Left lung (tissue), 10 donors: ENCODE data around the gene ROPN1. TPM values are rescaled to one million over a fixed set of nuclear protein-coding genes. Genes with fewer than 3 reads are reported as not detected.

Experiments
- ATAC-seq: fragments of 200-7000 bp; cut with Tn5 transposase; one replicate; pipeline ENCODE4 v1.9.1; 2020; ENCODE audit warnings: moderate library complexity
- DNase-seq, 4 donors: peaks; one replicate each; pipeline ENCODE4 v3.0.0-alpha.2; 2013 to 2020
- H3K27ac ChIP-seq, 2 donors: fragments of 200-600 bp; sonication (generic) in 1 of 2; one replicate each; pipeline versions ENCODE4 v1.5.0 to v1.8.0; 2020 to 2021
- H3K27me3 ChIP-seq, 2 donors: fragments of 200-600 bp; sonication (generic) in 1 of 2; one replicate each; pipeline versions ENCODE4 v1.5.0 to v1.8.0; 2020 to 2021
- H3K36me3 ChIP-seq, 2 donors: fragments of 200-600 bp; sonication (generic) in 1 of 2; one replicate each; pipeline versions ENCODE4 v1.5.0 to v1.8.0; 2020 to 2021
- H3K4me1 ChIP-seq, 2 donors: fragments of 200-600 bp; one replicate each; pipeline ENCODE4 v1.8.0; 2021
- H3K4me3 ChIP-seq, 2 donors: fragments of 200-600 bp; sonication (generic) in 1 of 2; one replicate each; pipeline versions ENCODE4 v1.5.0 to v1.8.0; 2020 to 2021; ENCODE audit warnings: mild to moderate bottlenecking in 1 of 2
- H3K9me3 ChIP-seq, 2 donors: fragments of 200-600 bp; sonication (generic) in 1 of 2; one replicate each; pipeline versions ENCODE4 v1.5.0 to v1.8.0; 2020 to 2021
- intact Hi-C, 2 donors: fragments of 100-400 bp; cut with DNase I; formaldehyde crosslinking; loops; one replicate each; pipeline versions ENCODE4 v1.11.2 to v1.14.2; 2022
- polyA plus RNA-seq, 6 donors: library from polyadenylated mRNA; unstranded; fragments of 120-200 nt; gene quantifications; one replicate each; pipeline ENCODE4 v1.2.1, GENCODE V29; 2013; ENCODE audit not compliant: insufficient read length in 6 of 6
- total RNA-seq, 2 donors: library from RNA; stranded (reverse); fragmentation: NEBNext Ultra II Directional; extraction: Animal tissue kit (Norgen Biotek cat#: 25700); gene quantifications; one replicate each; pipeline ENCODE4 v1.2.1, GENCODE V29; 2021
- TF ChIP-seq, protein P1 (sequence below), 2 donors: fragments of 200-600 bp; sonication (generic) in 1 of 2; IDR thresholded peaks; one replicate each; pipeline versions ENCODE4 v1.5.0 to v1.8.0; 2021; ENCODE audit warnings: antibody characterized with exemption in 2 of 2
- donor health status: DM: no; HTN: yes; CAD: no.
- donor health status: DM: no; HTN: no; CAD: no.

The ROPN1 gene
- total and polyA plus RNA-seq, 8 donors, result 0.15 to 0.31 (median 0.28) TPM; not detected in 2

GRCh38 chr3:123930445-123930844 lies 61.5 kb downstream of the ROPN1 start:
- peaks cover 0 to 60% of the 10 kb centered on the region in 2 donors for H3K36me3 ChIP-seq
- TF ChIP-seq, protein P1, sequence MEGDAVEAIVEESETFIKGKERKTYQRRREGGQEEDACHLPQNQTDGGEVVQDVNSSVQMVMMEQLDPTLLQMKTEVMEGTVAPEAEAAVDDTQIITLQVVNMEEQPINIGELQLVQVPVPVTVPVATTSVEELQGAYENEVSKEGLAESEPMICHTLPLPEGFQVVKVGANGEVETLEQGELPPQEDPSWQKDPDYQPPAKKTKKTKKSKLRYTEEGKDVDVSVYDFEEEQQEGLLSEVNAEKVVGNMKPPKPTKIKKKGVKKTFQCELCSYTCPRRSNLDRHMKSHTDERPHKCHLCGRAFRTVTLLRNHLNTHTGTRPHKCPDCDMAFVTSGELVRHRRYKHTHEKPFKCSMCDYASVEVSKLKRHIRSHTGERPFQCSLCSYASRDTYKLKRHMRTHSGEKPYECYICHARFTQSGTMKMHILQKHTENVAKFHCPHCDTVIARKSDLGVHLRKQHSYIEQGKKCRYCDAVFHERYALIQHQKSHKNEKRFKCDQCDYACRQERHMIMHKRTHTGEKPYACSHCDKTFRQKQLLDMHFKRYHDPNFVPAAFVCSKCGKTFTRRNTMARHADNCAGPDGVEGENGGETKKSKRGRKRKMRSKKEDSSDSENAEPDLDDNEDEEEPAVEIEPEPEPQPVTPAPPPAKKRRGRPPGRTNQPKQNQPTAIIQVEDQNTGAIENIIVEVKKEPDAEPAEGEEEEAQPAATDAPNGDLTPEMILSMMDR (IDR thresholded peaks at IDR 0.05), result no peak
- no peak overlapping the region for H3K27ac ChIP-seq
- H3K4me1 ChIP-seq, result no peaks in the 10 kb centered on the region
- H3K4me3 ChIP-seq, result no peak overlapping the region
- intact Hi-C loops, result no loop called here
- ATAC-seq, result no peak
- no peaks in the 10 kb centered on the region for H3K27me3 ChIP-seq
- no peaks in the 10 kb centered on the region for H3K9me3 ChIP-seq
- DNase-seq, result no peak

DNA sequence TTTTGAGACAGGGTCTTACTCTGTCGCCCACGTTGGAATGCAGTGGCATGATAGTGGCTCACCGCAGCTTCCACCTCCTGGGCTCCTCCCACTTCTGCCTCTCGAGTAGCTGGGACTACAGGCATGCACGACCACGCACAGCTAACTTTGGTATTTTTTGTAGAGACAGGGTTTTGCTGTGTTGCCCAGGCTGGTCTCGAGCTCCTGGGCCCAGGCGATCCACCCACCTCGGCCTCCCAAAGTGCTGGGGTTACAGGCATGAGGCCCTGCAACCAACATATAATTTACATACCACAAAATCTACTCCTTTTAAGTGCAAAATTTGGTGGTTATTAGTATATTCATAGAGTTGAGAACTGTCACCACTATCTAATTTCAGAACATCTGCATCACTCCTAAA lies 62.6 kb downstream of the ROPN1 start:
- Histone ChIP-seq H3K9me3 (peaks cover 0 to 3% of the 10 kb centered on the region in 2 donors), H3K27me3 (no peaks in the 10 kb centered on the region), H3K4me1 (no peaks in the 10 kb centered on the region), H3K36me3 (peaks cover 0 to 61% of the 10 kb centered on the region in 2 donors), H3K4me3 (no peak overlapping the region), H3K27ac (no peak overlapping the region)
- DNase-seq, result peak in 1 of 4 donors; percentile 32
- no peak for ATAC-seq
- TF ChIP-seq, protein P1 (IDR thresholded peaks at IDR 0.05), result no peak
- intact Hi-C loops, result no loop called here

- Histone ChIP-seq H3K27me3 (no peaks in the 10 kb centered on the region), H3K9me3 (peaks cover 0 to 18% of the 10 kb centered on the region in 2 donors), H3K27ac (no peak overlapping the region), H3K4me1 (no peaks in the 10 kb centered on the region), H3K4me3 (no peak overlapping the region), H3K36me3 (peaks cover 0 to 55% of the 10 kb centered on the region in 2 donors)
- no peak for ATAC-seq
- intact Hi-C loops, result no loop called here
- TF ChIP-seq, protein P1 (IDR thresholded peaks at IDR 0.05), result no peak
- no peak for DNase-seq
These were observed 65.5 kb downstream of the ROPN1 start for GRCh38 chr3:123926396-123926795.

DNA sequence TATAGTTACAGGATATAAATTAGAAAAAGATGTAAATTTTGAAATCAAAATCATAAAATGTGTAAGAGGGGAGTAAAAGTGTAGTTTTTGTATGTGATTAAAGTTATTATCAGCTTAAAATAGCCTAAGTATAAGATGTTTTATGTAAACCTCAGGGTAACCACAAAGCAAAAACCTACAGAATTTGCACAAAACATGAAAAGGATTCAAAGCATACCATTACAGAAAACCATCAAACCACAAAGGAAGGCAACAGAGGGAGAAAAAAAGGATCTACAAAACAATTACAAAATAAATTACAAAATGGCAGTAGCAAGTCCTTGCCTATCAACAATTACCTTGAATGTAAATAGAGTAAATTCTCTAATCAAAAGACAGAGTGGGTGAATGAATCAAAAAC lies 71.1 kb downstream of the ROPN1 start:
- H3K4me1 ChIP-seq, result no peaks in the 10 kb centered on the region
- intact Hi-C loops, result no loop called here
- peaks cover 0 to 36% of the 10 kb centered on the region in 2 donors for H3K9me3 ChIP-seq
- ATAC-seq (no peak), DNase-seq (no peak)
- TF ChIP-seq, protein P1 (IDR thresholded peaks at IDR 0.05), result no peak
- H3K27ac ChIP-seq, result no peak overlapping the region
- peaks cover 0 to 52% of the 10 kb centered on the region in 2 donors for H3K36me3 ChIP-seq
- H3K27me3 ChIP-seq, result no peaks in the 10 kb centered on the region
- no peak overlapping the region for H3K4me3 ChIP-seq

DNA sequence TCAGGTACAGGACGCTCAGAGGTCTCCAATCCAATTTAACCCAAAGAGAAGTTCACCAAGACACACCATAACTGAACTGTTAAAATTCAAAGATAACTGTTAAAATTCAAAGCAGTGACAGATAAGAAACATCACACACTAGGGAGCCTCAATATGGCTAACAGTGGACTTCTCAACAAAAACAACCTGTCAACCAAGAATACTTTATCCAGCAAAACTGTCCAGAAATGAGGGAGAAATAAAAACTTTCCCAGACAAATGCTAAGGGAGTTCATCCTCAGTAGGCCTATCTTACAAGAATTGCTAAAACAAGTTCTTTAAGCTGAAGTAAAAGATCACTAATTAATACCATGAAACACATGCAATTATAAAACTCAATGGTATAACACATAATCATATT lies 71.5 kb downstream of the ROPN1 start:
- Histone ChIP-seq H3K9me3 (peaks cover 0 to 36% of the 10 kb centered on the region in 2 donors), H3K4me1 (no peaks in the 10 kb centered on the region), H3K4me3 (no peak overlapping the region), H3K27me3 (no peaks in the 10 kb centered on the region), H3K36me3 (peaks cover 0 to 51% of the 10 kb centered on the region in 2 donors), H3K27ac (no peak overlapping the region)
- TF ChIP-seq, protein P1 (IDR thresholded peaks at IDR 0.05), result no peak
- intact Hi-C loops, result no loop called here
- ATAC-seq, result no peak
- DNase-seq, result no peak
